Lower lobe of right lung (tissue), 2 donors: Measurements from ENCODE around the gene CRADD. TPM values are rescaled to one million over a fixed set of nuclear protein-coding genes. Genes with fewer than 3 reads are reported as not detected.
"Not testable (repeated sequence)": the region's sequence is repeated elsewhere in the genome, so short reads cannot be mapped to it uniquely, and the experiment has no call there.

Source experiments
- ATAC-seq, 2 donors: fragments of 200-7000 bp; cut with Tn5 transposase; one replicate each; pipeline ENCODE4 v1.9.1; 2020 to 2022; ENCODE audit warnings: mild to moderate bottlenecking in 2 of 2, moderate library complexity in 2 of 2
- DNase-seq: peaks from one replicate; pipeline ENCODE4 v3.0.0-alpha.2; 2020
- H3K27ac ChIP-seq: fragments of 200-600 bp; one replicate; pipeline ENCODE4 v1.8.0; 2022
- H3K27me3 ChIP-seq: fragments of 200-600 bp; one replicate; pipeline ENCODE4 v1.8.0; 2022; ENCODE audit warnings: low read depth
- H3K36me3 ChIP-seq: fragments of 200-600 bp; one replicate; pipeline ENCODE4 v1.8.0; 2022; ENCODE audit warnings: mild to moderate bottlenecking
- H3K4me1 ChIP-seq: fragments of 200-600 bp; one replicate; pipeline ENCODE4 v1.8.0; 2022
- H3K4me3 ChIP-seq: fragments of 200-600 bp; one replicate; pipeline ENCODE4 v1.8.0; 2022; ENCODE audit warnings: mild to moderate bottlenecking
- H3K9me3 ChIP-seq: fragments of 200-600 bp; one replicate; pipeline ENCODE4 v1.8.0; 2022
- CTCF ChIP-seq: fragments of 200-600 bp; IDR thresholded peaks from one replicate; pipeline ENCODE4 v1.8.0; 2022; ENCODE audit warnings: antibody characterized with exemption, mild to moderate bottlenecking
- intact Hi-C: fragments of 100-400 bp; cut with DNase I; formaldehyde crosslinking; loops from one replicate; pipeline ENCODE4 v1.11.0; 2022
- total RNA-seq: library from RNA; stranded (reverse); fragmentation: NEBNext Ultra II Directional; extraction: Animal tissue kit (Norgen Biotek cat#: 25700); gene quantifications from one replicate; pipeline ENCODE4 v1.2.1, GENCODE V29; 2021
- donor health status: DM: no; HTN: yes; CAD: no; lungs with severe emphysema.

The CRADD gene
- total RNA-seq, 1 donor from 2014 or later: 16.5 TPM

GRCh38 chr12:93925585-93926205 is 248.5 kb downstream of the CRADD start:
- H3K4me3 ChIP-seq: no peak overlapping the region

DNA sequence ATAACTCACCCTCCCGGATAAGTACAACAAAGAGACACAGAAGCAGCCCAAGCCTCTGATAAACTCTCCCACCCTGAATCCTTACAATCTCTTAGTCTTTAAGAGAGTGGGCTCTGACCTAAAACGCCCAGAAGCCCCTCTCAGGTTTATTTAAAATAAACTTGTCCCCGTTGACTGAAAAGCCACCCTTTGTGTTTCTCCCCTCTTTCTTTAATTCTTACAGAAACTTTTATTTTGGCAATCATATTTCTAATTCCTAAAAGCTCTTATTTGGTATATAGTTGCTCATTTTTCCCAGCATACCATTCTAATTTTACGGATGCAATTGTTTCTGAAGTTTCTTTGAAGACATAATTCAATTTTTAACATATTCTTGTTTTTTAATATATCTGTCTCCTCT is 249.1 kb downstream of the CRADD start:
- no peak overlapping the region for H3K4me3 ChIP-seq
- H3K9me3 ChIP-seq: peaks cover 11% of the 10 kb centered on the region
- no peak for TF ChIP-seq CTCF
- H3K4me1 ChIP-seq: no peaks in the 10 kb centered on the region
- intact Hi-C loops: no loop called here
- DNase-seq (no peak), ATAC-seq (no peak)
- H3K27me3 ChIP-seq: no peaks in the 10 kb centered on the region
- H3K36me3 ChIP-seq: no peaks in the 10 kb centered on the region
- H3K27ac ChIP-seq: no peak overlapping the region

More at GRCh38 chr12:93925585-93926205, 248.5 kb downstream of the CRADD start:
- intact Hi-C loops: no loop called here
- no peak overlapping the region for H3K27ac ChIP-seq
- H3K36me3 ChIP-seq: no peaks in the 10 kb centered on the region
- DNase-seq: no peak
- no peaks in the 10 kb centered on the region for H3K27me3 ChIP-seq
- TF ChIP-seq CTCF: no peak
- ATAC-seq: no peak
- peaks cover 11% of the 10 kb centered on the region for H3K9me3 ChIP-seq
- H3K4me1 ChIP-seq: no peaks in the 10 kb centered on the region

DNA sequence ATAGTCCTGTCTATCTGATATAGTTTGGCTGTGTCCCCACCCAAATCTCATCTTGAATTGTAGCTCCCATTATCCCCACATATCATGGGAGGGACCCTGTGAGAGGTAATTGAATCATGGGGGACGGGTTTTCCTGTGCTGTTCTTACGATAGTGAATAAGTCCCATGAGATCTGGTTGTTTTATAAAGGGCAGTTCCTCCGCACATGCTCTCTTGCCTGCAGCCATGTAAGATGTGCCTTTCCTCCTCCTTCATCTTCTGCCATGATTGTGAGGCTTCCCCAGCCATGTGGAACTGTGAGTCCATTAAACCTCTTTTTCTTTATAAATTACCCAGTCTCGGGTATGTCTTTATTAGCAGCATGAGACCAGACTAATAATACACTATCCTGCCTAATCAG is 251.9 kb downstream of the CRADD start:
- H3K27me3 ChIP-seq, H3K4me3 ChIP-seq, H3K4me1 ChIP-seq, DNase-seq, ATAC-seq, H3K27ac ChIP-seq, intact Hi-C loops, H3K36me3 ChIP-seq: not testable (repeated sequence)
- H3K9me3 ChIP-seq: peaks cover 11% of the 10 kb centered on the region

GRCh38 chr12:93937812-93938211 is 260.6 kb downstream of the CRADD start:
- no peaks in the 10 kb centered on the region for H3K27me3 ChIP-seq
- no peak for ATAC-seq

DNA sequence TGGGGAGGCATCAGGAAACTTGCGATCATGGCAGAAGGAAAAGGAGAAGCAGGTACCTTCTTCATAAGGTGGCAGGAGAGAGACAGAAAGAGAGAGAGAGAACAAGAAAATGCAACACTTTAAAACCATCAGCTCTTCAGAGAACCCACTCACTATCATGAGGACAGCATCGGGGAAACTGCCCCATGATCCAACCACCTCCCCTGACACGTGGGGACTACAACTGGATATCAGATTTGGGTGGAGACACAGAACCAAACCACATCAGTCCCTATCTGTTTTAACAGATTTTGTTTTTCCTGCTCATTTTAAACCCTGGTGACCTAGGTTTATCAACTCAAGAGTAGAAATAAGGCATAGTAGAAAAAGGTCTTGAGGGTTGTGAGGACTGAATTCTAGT is 261.1 kb downstream of the CRADD start:
- DNase-seq (no peak), ATAC-seq (no peak)
- Histone ChIP-seq H3K4me1 (no peaks in the 10 kb centered on the region), H3K4me3 (no peak overlapping the region), H3K27me3 (no peaks in the 10 kb centered on the region), H3K9me3 (peaks cover 8% of the 10 kb centered on the region), H3K27ac (no peak overlapping the region), H3K36me3 (no peaks in the 10 kb centered on the region)
- TF ChIP-seq CTCF: no peak
- intact Hi-C loops: no loop called here

More at GRCh38 chr12:93937812-93938211, 260.6 kb downstream of the CRADD start:
- Histone ChIP-seq H3K4me3 (no peak overlapping the region), H3K4me1 (no peaks in the 10 kb centered on the region), H3K36me3 (no peaks in the 10 kb centered on the region), H3K27ac (no peak overlapping the region), H3K9me3 (peaks cover 8% of the 10 kb centered on the region)
- DNase-seq: no peak
- intact Hi-C loops: no loop called here
- no peak for TF ChIP-seq CTCF

GRCh38 chr12:93938931-93939330 is 261.8 kb downstream of the CRADD start:
- H3K27me3 ChIP-seq: no peaks in the 10 kb centered on the region
- H3K4me1 ChIP-seq: no peaks in the 10 kb centered on the region
- H3K36me3 ChIP-seq: no peaks in the 10 kb centered on the region
- ATAC-seq (no peak), DNase-seq (no peak)
- intact Hi-C loops: no loop called here
- no peak overlapping the region for H3K4me3 ChIP-seq
- H3K9me3 ChIP-seq: peaks cover 8% of the 10 kb centered on the region
- TF ChIP-seq CTCF: no peak
- H3K27ac ChIP-seq: no peak overlapping the region
